Measurements from ENCODE around the gene GNAS-AS1. TPM values are rescaled to one million over a fixed set of nuclear protein-coding genes. Genes with fewer than 3 reads are reported as not detected.

The GNAS-AS1 gene
- polyA plus RNA-seq (2013, experiment 1 of 4), result 6.8 TPM
- 10.7 TPM for polyA plus RNA-seq (2013, experiment 2 of 4)
- 6.1 TPM for polyA plus RNA-seq (2013, experiment 3 of 4)
- polyA plus RNA-seq (2013, experiment 4 of 4), result 7.3 TPM

DNA sequence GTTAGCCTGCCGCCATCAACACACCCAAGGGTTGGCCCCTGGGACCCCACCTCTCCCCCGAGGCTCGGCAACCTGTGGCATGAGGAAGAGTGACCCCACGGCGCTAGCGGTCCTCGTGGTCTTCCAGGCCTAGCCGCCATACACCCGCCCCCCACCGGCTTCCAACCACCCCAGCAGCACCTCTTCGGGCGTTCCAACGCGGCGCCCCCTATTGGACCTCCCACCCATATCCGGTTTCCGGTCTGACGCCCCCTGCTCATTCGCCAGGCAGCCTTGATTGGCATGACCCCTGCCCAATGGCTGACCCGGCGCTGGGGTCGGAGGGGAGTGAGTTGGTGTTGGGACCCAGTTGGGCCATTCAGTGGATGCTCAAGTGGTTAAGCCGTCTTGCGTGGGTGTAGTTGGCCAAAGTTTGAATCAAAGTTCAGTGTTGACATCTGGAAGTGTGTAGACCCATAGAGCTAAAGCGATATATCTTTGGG is at the start of gene GNAS-AS1:
TSS of gene GNAS-AS1 (minus strand) at position 210 of the 482 bp plus-strand sequence.
- Histone ChIP-seq H3K4me1 (ENCODE audit: control insufficient read depth, insufficient read depth, low read length) (peaks cover 13% of the 10 kb centered on the region), H3K9me3 (ENCODE audit: control insufficient read depth, low read length) (no peaks in the 10 kb centered on the region), H3K27ac (ENCODE audit: insufficient read depth, low read depth, low read length, poor library complexity, severe bottlenecking) (no peak within 1 kb of the TSS), H3K27me3 (ENCODE audit: control insufficient read depth, insufficient read depth, low read length, poor library complexity, severe bottlenecking) (peaks cover 49% of the 10 kb centered on the region), H3K4me3 (ENCODE audit: insufficient read depth, low read depth, low read length) (peak within 1 kb of the TSS; percentile 67), H3K36me3 (ENCODE audit: control insufficient read depth, insufficient read depth, low read length) (no peaks in the 10 kb centered on the region)
- 52 to 59% methylated on average over 25 of the region's 25 CpGs for WGBS, 2 experiments

- no peak overlapping the region for H3K27ac ChIP-seq (ENCODE audit: insufficient read depth, low read depth, low read length, poor library complexity, severe bottlenecking)
- H3K36me3 ChIP-seq (ENCODE audit: control insufficient read depth, insufficient read depth, low read length), result peaks cover 12% of the 10 kb centered on the region
- no peak overlapping the region for H3K4me3 ChIP-seq (ENCODE audit: insufficient read depth, low read depth, low read length)
- H3K9me3 ChIP-seq (ENCODE audit: control insufficient read depth, low read length), result no peaks in the 10 kb centered on the region
- H3K27me3 ChIP-seq (ENCODE audit: control insufficient read depth, insufficient read depth, low read length, poor library complexity, severe bottlenecking), result no peaks in the 10 kb centered on the region
- 44 to 59% methylated on average over 5 of the region's 7 CpGs for WGBS, 2 experiments
- peaks cover 55% of the 10 kb centered on the region for H3K4me1 ChIP-seq (ENCODE audit: control insufficient read depth, insufficient read depth, low read length)
Observed at GRCh38 chr20:58900397-58900796, 49.7 kb upstream of the GNAS-AS1 start.

GRCh38 chr20:58899512-58899911 is 48.8 kb upstream of the GNAS-AS1 start:
- Histone ChIP-seq H3K36me3 (ENCODE audit: control insufficient read depth, insufficient read depth, low read length) (peaks cover 12% of the 10 kb centered on the region), H3K27me3 (ENCODE audit: control insufficient read depth, insufficient read depth, low read length, poor library complexity, severe bottlenecking) (no peaks in the 10 kb centered on the region), H3K4me3 (ENCODE audit: insufficient read depth, low read depth, low read length) (no peak overlapping the region), H3K27ac (ENCODE audit: insufficient read depth, low read depth, low read length, poor library complexity, severe bottlenecking) (no peak overlapping the region), H3K9me3 (ENCODE audit: control insufficient read depth, low read length) (no peaks in the 10 kb centered on the region), H3K4me1 (ENCODE audit: control insufficient read depth, insufficient read depth, low read length) (peaks cover 64% of the 10 kb centered on the region)
- WGBS, 2 experiments, result 90 to 94% methylated on average over 10 of the region's 10 CpGs

DNA sequence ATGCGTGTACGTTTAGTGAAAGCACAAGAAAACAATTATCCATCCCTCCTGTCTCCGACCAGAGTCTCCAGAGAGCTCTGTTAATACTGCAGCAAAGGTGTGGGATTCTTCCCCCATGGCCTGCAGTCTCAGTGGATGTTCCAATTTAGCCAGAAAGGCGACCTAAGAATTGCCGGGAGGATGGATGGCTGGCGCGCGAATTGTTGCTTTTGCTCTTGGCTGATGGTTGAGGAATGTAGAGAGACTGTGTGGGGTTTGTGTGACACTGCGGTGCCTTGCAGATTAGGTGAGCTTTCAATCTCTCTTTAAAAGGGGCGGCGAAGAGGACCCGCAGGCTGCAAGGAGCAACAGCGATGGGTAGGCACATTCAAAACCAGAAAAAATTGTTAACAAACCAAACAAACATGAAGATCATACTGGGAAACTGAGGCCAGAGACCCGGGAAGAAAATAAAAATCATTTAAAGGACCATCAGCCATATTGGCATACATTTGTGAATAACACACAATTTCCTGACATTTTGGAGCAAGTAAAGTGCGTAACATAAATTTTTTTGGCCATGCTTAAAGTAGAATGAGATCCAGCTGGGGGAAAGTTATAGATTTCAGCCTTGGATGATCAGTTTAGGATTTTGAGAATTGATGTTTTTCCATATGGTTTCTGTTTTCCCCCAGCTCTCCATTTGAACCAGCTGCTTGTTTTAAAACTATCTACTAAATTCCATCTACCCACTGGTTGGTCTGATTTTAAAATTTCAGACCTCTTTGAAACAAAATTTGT is 48.1 kb upstream of the GNAS-AS1 start:
- Histone ChIP-seq H3K4me3 (ENCODE audit: insufficient read depth, low read depth, low read length) (no peak overlapping the region), H3K27ac (ENCODE audit: insufficient read depth, low read depth, low read length, poor library complexity, severe bottlenecking) (no peak overlapping the region), H3K9me3 (ENCODE audit: control insufficient read depth, low read length) (no peaks in the 10 kb centered on the region), H3K4me1 (ENCODE audit: control insufficient read depth, insufficient read depth, low read length) (peaks cover 70% of the 10 kb centered on the region), H3K36me3 (ENCODE audit: control insufficient read depth, insufficient read depth, low read length) (peaks cover 9% of the 10 kb centered on the region), H3K27me3 (ENCODE audit: control insufficient read depth, insufficient read depth, low read length, poor library complexity, severe bottlenecking) (no peaks in the 10 kb centered on the region)
- WGBS, 2 experiments, result 80 to 83% methylated on average over 15 of the region's 15 CpGs

DNA sequence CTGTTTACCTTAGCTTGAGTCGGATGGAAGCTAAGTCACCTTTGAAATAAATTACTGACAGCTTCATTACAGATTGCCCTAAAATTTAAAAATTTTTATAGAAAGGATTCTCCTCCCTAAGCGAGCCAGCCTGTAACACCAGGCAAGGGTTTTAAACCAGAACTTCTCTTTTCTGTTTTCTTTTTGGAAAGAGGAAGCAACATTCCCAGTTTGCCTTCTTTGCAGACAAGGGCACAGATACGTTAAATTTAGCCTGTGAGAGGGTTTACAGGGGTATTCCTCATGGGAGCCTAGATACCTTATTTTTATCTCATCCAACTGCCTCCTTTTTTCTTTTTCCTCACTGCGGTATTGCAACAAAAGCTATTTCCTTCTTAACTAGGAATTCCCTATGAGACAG is 46.8 kb upstream of the GNAS-AS1 start:
- peaks cover 3% of the 10 kb centered on the region for H3K36me3 ChIP-seq (ENCODE audit: control insufficient read depth, insufficient read depth, low read length)
- 88 to 95% methylated on average over 4 of the region's 4 CpGs for WGBS, 2 experiments
- peaks cover 76% of the 10 kb centered on the region for H3K4me1 ChIP-seq (ENCODE audit: control insufficient read depth, insufficient read depth, low read length)
- no peak overlapping the region for H3K27ac ChIP-seq (ENCODE audit: insufficient read depth, low read depth, low read length, poor library complexity, severe bottlenecking)
- no peaks in the 10 kb centered on the region for H3K9me3 ChIP-seq (ENCODE audit: control insufficient read depth, low read length)
- no peak overlapping the region for H3K4me3 ChIP-seq (ENCODE audit: insufficient read depth, low read depth, low read length)
- H3K27me3 ChIP-seq (ENCODE audit: control insufficient read depth, insufficient read depth, low read length, poor library complexity, severe bottlenecking), result no peaks in the 10 kb centered on the region

DNA sequence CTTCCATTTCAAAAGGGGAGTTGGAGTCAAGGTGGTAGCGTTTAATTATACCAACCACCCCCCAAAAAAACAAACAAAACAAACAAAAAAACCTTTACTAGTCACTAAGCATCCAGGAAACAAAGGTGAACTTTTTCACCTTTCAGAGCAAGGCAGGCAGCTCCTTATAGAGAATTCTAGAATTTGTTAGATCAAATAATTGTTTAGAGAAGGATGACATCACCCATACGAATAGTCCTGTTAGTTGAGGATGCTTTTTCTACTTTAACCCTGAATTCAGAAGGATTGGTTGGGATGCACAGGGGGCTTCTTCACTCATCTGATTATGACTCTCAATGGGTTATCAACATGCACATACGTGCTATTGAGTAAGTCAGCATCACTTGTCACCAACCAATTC is 46.1 kb upstream of the GNAS-AS1 start:
- Histone ChIP-seq H3K9me3 (ENCODE audit: control insufficient read depth, low read length) (no peaks in the 10 kb centered on the region), H3K27ac (ENCODE audit: insufficient read depth, low read depth, low read length, poor library complexity, severe bottlenecking) (no peak overlapping the region), H3K36me3 (ENCODE audit: control insufficient read depth, insufficient read depth, low read length) (peaks cover 3% of the 10 kb centered on the region), H3K27me3 (ENCODE audit: control insufficient read depth, insufficient read depth, low read length, poor library complexity, severe bottlenecking) (no peaks in the 10 kb centered on the region), H3K4me3 (ENCODE audit: insufficient read depth, low read depth, low read length) (no peak overlapping the region), H3K4me1 (ENCODE audit: control insufficient read depth, insufficient read depth, low read length) (peaks cover 76% of the 10 kb centered on the region)
- 91 to 92% methylated on average over 2 to 3 of the region's 3 CpGs for WGBS, 2 experiments

- 63 to 65% methylated on average over 13 of the region's 13 CpGs for WGBS, 2 experiments
- Histone ChIP-seq H3K4me3 (ENCODE audit: insufficient read depth, low read depth, low read length) (peak overlapping the region; percentile 3), H3K27ac (ENCODE audit: insufficient read depth, low read depth, low read length, poor library complexity, severe bottlenecking) (no peak overlapping the region), H3K27me3 (ENCODE audit: control insufficient read depth, insufficient read depth, low read length, poor library complexity, severe bottlenecking) (no peaks in the 10 kb centered on the region), H3K36me3 (ENCODE audit: control insufficient read depth, insufficient read depth, low read length) (peaks cover 3% of the 10 kb centered on the region), H3K9me3 (ENCODE audit: control insufficient read depth, low read length) (no peaks in the 10 kb centered on the region), H3K4me1 (ENCODE audit: control insufficient read depth, insufficient read depth, low read length) (peaks cover 73% of the 10 kb centered on the region)
Observed at GRCh38 chr20:58895448-58896180, 44.9 kb upstream of the GNAS-AS1 start.

- Histone ChIP-seq H3K9me3 (ENCODE audit: control insufficient read depth, low read length) (no peaks in the 10 kb centered on the region), H3K27me3 (ENCODE audit: control insufficient read depth, insufficient read depth, low read length, poor library complexity, severe bottlenecking) (peaks cover 4% of the 10 kb centered on the region), H3K27ac (ENCODE audit: insufficient read depth, low read depth, low read length, poor library complexity, severe bottlenecking) (no peak overlapping the region), H3K4me1 (ENCODE audit: control insufficient read depth, insufficient read depth, low read length) (peaks cover 66% of the 10 kb centered on the region), H3K4me3 (ENCODE audit: insufficient read depth, low read depth, low read length) (peak overlapping the region; percentile 8), H3K36me3 (ENCODE audit: control insufficient read depth, insufficient read depth, low read length) (peaks cover 3% of the 10 kb centered on the region)
- 45 to 48% methylated on average over 4 to 5 of the region's 5 CpGs for WGBS, 2 experiments
Observed at GRCh38 chr20:58894652-58895447, 44.1 kb upstream of the GNAS-AS1 start.

GRCh38 chr20:58893355-58894120 is 42.8 kb upstream of the GNAS-AS1 start:
- 64 to 73% methylated on average over 4 to 5 of the region's 5 CpGs for WGBS, 2 experiments
- H3K27me3 ChIP-seq (ENCODE audit: control insufficient read depth, insufficient read depth, low read length, poor library complexity, severe bottlenecking), result peaks cover 4% of the 10 kb centered on the region
- H3K4me1 ChIP-seq (ENCODE audit: control insufficient read depth, insufficient read depth, low read length), result peaks cover 53% of the 10 kb centered on the region
- H3K4me3 ChIP-seq (ENCODE audit: insufficient read depth, low read depth, low read length), result peak overlapping the region; percentile 67
- H3K27ac ChIP-seq (ENCODE audit: insufficient read depth, low read depth, low read length, poor library complexity, severe bottlenecking), result no peak overlapping the region
- peaks cover 2% of the 10 kb centered on the region for H3K36me3 ChIP-seq (ENCODE audit: control insufficient read depth, insufficient read depth, low read length)
- no peaks in the 10 kb centered on the region for H3K9me3 ChIP-seq (ENCODE audit: control insufficient read depth, low read length)
